Neural progenitor cell (in vitro differentiated cells): ENCODE results near the gene PARP16. TPM values are rescaled to one million over a fixed set of nuclear protein-coding genes. Genes with fewer than 3 reads are reported as not detected.

ENCODE experiments used
- DNase-seq: peaks from one replicate; pipeline ENCODE4 v3.0.0-alpha.2; 2016; ENCODE audit warnings: low spot score
- H2AFZ ChIP-seq: fragments of 200-600 bp; sonication (generic); replicated peaks from 2 replicates; pipeline ENCODE4 v1.6.1; 2016; ENCODE audit warnings: antibody characterized with exemption
- H3F3A ChIP-seq: fragments of 200-600 bp; sonication (generic); 2 replicates; pipeline ENCODE4 v1.6.1; 2016; ENCODE audit warnings: antibody characterized with exemption, low read depth
- H3K27ac ChIP-seq: fragments of 200-600 bp; sonication (generic); 2 replicates; pipeline ENCODE4 v1.5.1; 2016; ENCODE audit warnings: mild to moderate bottlenecking
- H3K27me3 ChIP-seq: fragments of 200-600 bp; sonication (generic); 2 replicates; pipeline ENCODE4 v1.6.1; 2016; ENCODE audit warnings: mild to moderate bottlenecking, moderate library complexity
- H3K36me3 ChIP-seq: fragments of 200-600 bp; sonication (generic); 2 replicates; pipeline ENCODE4 v1.5.1; 2016
- H3K4me1 ChIP-seq: fragments of 200-600 bp; sonication (generic); 2 replicates; pipeline ENCODE4 v1.6.1; 2016; ENCODE audit warnings: mixed run types
- H3K4me2 ChIP-seq: fragments of 200-600 bp; sonication (generic); 2 replicates; pipeline ENCODE4 v1.6.1; 2016
- H3K4me3 ChIP-seq: fragments of 200-600 bp; sonication (generic); 2 replicates; pipeline ENCODE4 v1.5.1; 2016
- H3K79me2 ChIP-seq: fragments of 200-600 bp; sonication (generic); 2 replicates; pipeline ENCODE4 v1.6.1; 2016; ENCODE audit warnings: low read depth
- H3K9ac ChIP-seq: fragments of 200-600 bp; sonication (generic); 2 replicates; pipeline ENCODE4 v1.6.1; 2016
- H3K9me3 ChIP-seq: fragments of 200-600 bp; sonication (generic); 2 replicates; pipeline ENCODE4 v1.5.1; 2016; ENCODE audit warnings: low read depth
- H4K20me1 ChIP-seq: fragments of 200-600 bp; sonication (generic); 2 replicates; pipeline ENCODE4 v1.6.1; 2016; ENCODE audit warnings: low read depth
- H3K27ac Mint-ChIP-seq: 3 replicates; pipeline ENCODE4 v1.8.0; 2021; ENCODE audit warnings: mixed read lengths
- H3K27me3 Mint-ChIP-seq: 2 replicates; pipeline ENCODE4 v1.8.0; 2022; ENCODE audit warnings: low read depth, mild to moderate bottlenecking, inconsistent platforms, moderate library complexity, mixed read lengths; ENCODE audit not compliant: insufficient read depth
- H3K36me3 Mint-ChIP-seq: 3 replicates; pipeline ENCODE4 v1.8.0; 2021; ENCODE audit warnings: mixed read lengths
- H3K4me1 Mint-ChIP-seq: 3 replicates; pipeline ENCODE4 v1.8.0; 2021; ENCODE audit warnings: mixed read lengths
- H3K4me3 Mint-ChIP-seq: 3 replicates; pipeline ENCODE4 v1.8.0; 2021; ENCODE audit warnings: mild to moderate bottlenecking, moderate library complexity, mixed read lengths
- H3K9me3 Mint-ChIP-seq: 3 replicates; pipeline ENCODE4 v1.8.0; 2020; ENCODE audit warnings: mixed read lengths
- CTCF ChIP-seq: fragments of 200-600 bp; sonication (generic); IDR thresholded peaks from 2 replicates; pipeline ENCODE4 v1.5.1; 2017; ENCODE audit warnings: antibody characterized with exemption, mild to moderate bottlenecking
- EZH2 ChIP-seq: fragments of 200-600 bp; sonication (generic); IDR thresholded peaks from 2 replicates; pipeline ENCODE4 v1.6.1; 2017; ENCODE audit warnings: antibody characterized with exemption, mild to moderate bottlenecking, moderate library complexity
- EZH2phosphoT487 ChIP-seq: fragments of 200-600 bp; sonication (generic); IDR thresholded peaks from 2 replicates; pipeline ENCODE4 v1.6.1; 2017; ENCODE audit warnings: antibody characterized with exemption
- total RNA-seq: library from RNA; depleted of rRNA; stranded (reverse); fragments of >200 nt; gene quantifications from 2 replicates; pipeline ENCODE4 v1.2.3, GENCODE V29; 2015; ENCODE audit warnings: low replicate concordance

The PARP16 gene
- total RNA-seq, 1 donor from 2014 or later: 5.7 TPM

DNA sequence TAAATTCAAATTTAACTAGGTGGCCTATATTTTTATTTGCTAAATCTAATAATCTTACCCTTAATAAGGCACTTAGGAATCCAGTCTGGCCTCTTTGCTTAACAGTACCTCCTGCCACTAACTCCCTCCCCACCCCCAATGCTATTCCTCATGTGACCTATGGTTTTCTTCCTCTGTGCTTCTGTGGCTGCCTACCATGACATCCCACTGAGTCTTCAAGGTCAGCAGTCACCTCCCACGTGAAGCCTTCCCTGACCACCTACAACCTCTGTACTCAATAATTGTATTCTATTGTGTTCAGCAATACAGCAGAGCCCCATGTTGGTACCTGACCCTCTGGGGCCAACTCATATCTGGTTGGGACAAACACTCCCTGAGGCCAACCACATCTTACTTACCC is 9.7 kb downstream of the PARP16 start:
- TF ChIP-seq EZH2 (no peak), CTCF (no peak), EZH2phosphoT487 (no peak)
- Mint-ChIP-seq H3K36me3 (peaks cover 8% of the 10 kb centered on the region), H3K9me3 (no peaks in the 10 kb centered on the region), H3K4me3 (no peak overlapping the region), H3K4me1 (peaks cover 3% of the 10 kb centered on the region), H3K27me3 (peaks cover 6% of the 10 kb centered on the region), H3K27ac (no peak overlapping the region)
- Histone ChIP-seq H3K9me3 (no peaks in the 10 kb centered on the region), H3K27ac (no peak overlapping the region), H2AFZ (no peak overlapping the region), H4K20me1 (no peaks in the 10 kb centered on the region), H3F3A (no peaks in the 10 kb centered on the region), H3K79me2 (no peaks in the 10 kb centered on the region), H3K27me3 (no peaks in the 10 kb centered on the region), H3K4me1 (no peaks in the 10 kb centered on the region), H3K36me3 (no peaks in the 10 kb centered on the region), H3K4me3 (no peak overlapping the region), H3K9ac (no peak overlapping the region), H3K4me2 (no peak overlapping the region)
- DNase-seq: no peak

GRCh38 chr15:65275728-65276126 is 11.0 kb downstream of the PARP16 start:
- no peak for DNase-seq
- Histone ChIP-seq H3K9ac (no peak overlapping the region), H3K9me3 (no peaks in the 10 kb centered on the region), H3K4me3 (no peak overlapping the region), H3K27ac (no peak overlapping the region), H3K79me2 (no peaks in the 10 kb centered on the region), H3K4me2 (no peak overlapping the region), H3K4me1 (no peaks in the 10 kb centered on the region), H3K27me3 (no peaks in the 10 kb centered on the region), H4K20me1 (no peaks in the 10 kb centered on the region), H2AFZ (no peak overlapping the region), H3F3A (no peaks in the 10 kb centered on the region), H3K36me3 (no peaks in the 10 kb centered on the region)
- H3K9me3 Mint-ChIP-seq: no peaks in the 10 kb centered on the region
- H3K4me3 Mint-ChIP-seq: no peak overlapping the region
- peaks cover 5% of the 10 kb centered on the region for H3K4me1 Mint-ChIP-seq
- peaks cover 8% of the 10 kb centered on the region for H3K36me3 Mint-ChIP-seq
- H3K27me3 Mint-ChIP-seq: peaks cover 3% of the 10 kb centered on the region
- H3K27ac Mint-ChIP-seq: no peak overlapping the region
- TF ChIP-seq EZH2 (no peak), CTCF (no peak), EZH2phosphoT487 (no peak)

GRCh38 chr15:65275104-65275727 is 11.5 kb downstream of the PARP16 start:
- Histone ChIP-seq H3K36me3 (no peaks in the 10 kb centered on the region), H4K20me1 (no peaks in the 10 kb centered on the region), H2AFZ (no peak overlapping the region), H3K79me2 (no peaks in the 10 kb centered on the region), H3K4me3 (no peak overlapping the region), H3K4me2 (no peak overlapping the region), H3K9me3 (no peaks in the 10 kb centered on the region), H3K4me1 (no peaks in the 10 kb centered on the region), H3K27me3 (no peaks in the 10 kb centered on the region), H3K27ac (no peak overlapping the region), H3K9ac (no peak overlapping the region), H3F3A (no peaks in the 10 kb centered on the region)
- Mint-ChIP-seq H3K4me1 (peaks cover 5% of the 10 kb centered on the region), H3K27ac (no peak overlapping the region), H3K4me3 (no peak overlapping the region), H3K27me3 (peaks cover 3% of the 10 kb centered on the region), H3K9me3 (no peaks in the 10 kb centered on the region), H3K36me3 (peaks cover 8% of the 10 kb centered on the region)
- TF ChIP-seq EZH2: no peak
- no peak for TF ChIP-seq CTCF
- TF ChIP-seq EZH2phosphoT487: no peak
- DNase-seq: no peak
